BLaER1 treated with 17β-estradiol and CSF1 and Interleukin-3, amounts not matched to agents 10 nM and 100 nM (cell line): ENCODE data around the gene PTGR3.

ENCODE experiments used
- H3K27ac ChIP-seq, 11 experiments: shearing (Covaris generic); formaldehyde crosslinking; 2 replicates each; pipeline ENCODE4 v1.8.1; 2022
- H3K27me3 ChIP-seq, 11 experiments: shearing (Covaris generic); formaldehyde crosslinking; 2 replicates each; pipeline ENCODE4 v1.8.1; 2022
- H3K36me3 ChIP-seq, 11 experiments: shearing (Covaris generic); formaldehyde crosslinking; 2 replicates each; pipeline ENCODE4 v1.8.1; 2022
- H3K4me1 ChIP-seq, 10 experiments: shearing (Covaris generic); formaldehyde crosslinking; 2 replicates each; pipeline ENCODE4 v1.8.1; 2022
- H3K4me2 ChIP-seq, 11 experiments: shearing (Covaris generic); formaldehyde crosslinking; 2 replicates each; pipeline ENCODE4 v1.8.1; 2022
- H3K4me3 ChIP-seq, 10 experiments: shearing (Covaris generic); formaldehyde crosslinking; 2 replicates each; pipeline ENCODE4 v1.8.1; 2022
- H3K9ac ChIP-seq, 11 experiments: shearing (Covaris generic); formaldehyde crosslinking; 2 replicates each; pipeline ENCODE4 v1.8.1; 2022
- H3K9me3 ChIP-seq, 11 experiments: shearing (Covaris generic); formaldehyde crosslinking; replicated peaks in 1 of 11; 2 replicates each; pipeline ENCODE4 v1.8.1; 2022
- H4K20me1 ChIP-seq, 11 experiments: shearing (Covaris generic); formaldehyde crosslinking; 2 replicates each; pipeline ENCODE4 v1.8.1; 2022
- Cebpa-rat ChIP-seq, 11 experiments: shearing (Covaris generic); IDR thresholded peaks; 2 replicates each; pipeline ENCODE4 v1.8.1; 2022

The PTGR3 gene

DNA sequence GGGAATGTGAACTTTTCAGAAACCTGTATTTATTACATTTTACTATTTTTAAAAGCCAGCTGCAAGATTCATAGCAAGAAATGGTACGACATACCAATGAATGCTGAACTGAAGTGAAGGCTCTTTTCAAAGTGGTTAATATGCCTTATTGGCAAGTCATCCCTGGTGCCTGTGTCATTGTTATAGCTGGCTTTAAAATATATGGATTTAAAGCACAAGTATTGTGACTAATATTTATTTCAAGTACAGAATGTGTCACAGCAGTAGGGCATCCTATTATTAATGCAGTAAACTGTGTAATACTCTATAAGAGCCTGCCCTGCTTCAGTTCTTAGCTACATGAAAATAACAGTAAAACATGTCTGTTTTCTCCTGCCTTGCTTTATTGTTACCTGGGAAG, 12.5 kb upstream of the PTGR3 start:
- TF ChIP-seq Cebpa-rat (IDR thresholded peaks at IDR 0.05): no peak

DNA sequence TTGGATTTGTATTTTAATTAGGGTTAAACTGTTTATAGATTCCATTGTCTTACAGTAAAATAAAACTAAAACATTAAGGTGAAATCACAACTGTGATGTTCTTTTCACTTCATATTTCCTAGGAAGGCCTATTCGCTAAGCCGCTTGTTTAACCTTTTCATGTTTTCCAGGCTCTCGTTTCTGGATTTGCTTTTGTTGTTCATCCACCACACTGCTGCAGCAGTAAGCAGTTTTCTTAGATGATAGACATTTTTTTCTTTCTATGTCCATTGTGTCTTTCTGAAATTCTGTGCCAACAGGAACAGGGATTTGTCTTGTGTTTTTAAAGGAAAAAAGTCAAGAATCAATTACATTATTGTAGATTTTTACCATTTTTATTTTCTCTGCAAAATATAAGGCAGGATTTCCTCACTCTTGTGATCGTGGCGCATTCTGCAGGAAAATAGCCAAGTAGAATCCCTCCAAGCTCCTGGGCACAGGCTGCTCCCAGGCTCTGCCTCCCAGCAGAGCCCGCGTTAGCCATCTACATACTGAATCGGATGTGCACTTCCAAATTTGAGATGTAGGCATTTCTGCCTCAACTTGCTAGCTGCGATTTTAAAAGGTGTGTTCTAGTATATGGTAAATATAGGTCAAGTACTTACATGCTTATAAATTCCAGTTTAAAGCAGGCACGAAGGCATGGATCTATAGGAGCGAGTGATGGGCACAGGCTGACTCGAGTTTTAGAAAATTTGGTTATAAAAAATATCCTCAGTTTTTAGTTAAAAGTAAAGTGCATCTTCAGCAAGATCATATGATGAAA, 11.8 kb upstream of the PTGR3 start:
- Histone ChIP-seq H3K27ac (no peak overlapping the region), H3K4me3 (no peak overlapping the region), H3K4me1 (peaks cover 18 to 44% (median 33%) of the 10 kb centered on the region in 10 experiments)

More for the DNA sequence above, 12.5 kb upstream of the PTGR3 start:
- Histone ChIP-seq H3K27ac (no peak overlapping the region), H3K27me3 (no peaks in the 10 kb centered on the region), H3K36me3 (0 out of 22 replicates have a peak, but pooled peaks cover 0 to 9% (median 0%) of the 10 kb centered on the region in 11 experiments), H3K9ac (no peak overlapping the region), H3K4me3 (no peak overlapping the region), H3K4me2 (no peak overlapping the region), H3K4me1 (peaks cover 16 to 42% (median 34%) of the 10 kb centered on the region in 10 experiments), H4K20me1 (peaks cover 0 to 82% (median 45%) of the 10 kb centered on the region in 11 experiments; a peak in 13 of 22 replicates), H3K9me3 (no peaks in the 10 kb centered on the region; a peak in 1 of 22 replicates)

DNA sequence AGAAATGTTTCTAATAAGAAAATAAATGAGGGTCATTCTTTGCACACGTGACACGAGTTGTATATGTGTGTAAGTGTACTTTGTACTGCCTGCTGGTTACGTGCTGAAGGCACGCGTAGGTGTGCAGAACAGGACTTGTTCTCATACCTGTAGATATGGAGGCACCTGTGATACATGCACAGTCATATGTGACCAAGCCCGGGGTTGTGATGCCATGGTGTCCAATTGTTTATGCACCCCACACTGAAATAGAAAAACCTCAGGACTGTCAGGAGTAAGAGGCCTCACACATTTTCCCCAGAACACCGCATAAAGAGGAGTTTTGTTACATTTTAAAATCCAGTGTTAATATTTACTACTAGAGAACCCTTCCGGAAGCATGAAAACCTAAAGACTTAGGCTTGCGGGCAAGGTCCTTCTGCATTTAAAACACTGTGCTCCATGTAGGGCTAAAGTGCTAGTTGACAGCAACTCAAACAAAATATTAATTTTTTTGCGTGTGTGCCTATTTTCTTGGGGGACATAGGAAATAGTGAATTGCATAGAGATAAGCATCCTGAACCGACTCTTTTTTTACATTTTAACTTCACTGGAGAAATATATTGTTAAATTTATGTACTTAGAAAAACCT, 10.9 kb upstream of the PTGR3 start:
- no peak for TF ChIP-seq Cebpa-rat (IDR thresholded peaks at IDR 0.05)
- no peaks in the 10 kb centered on the region for H3K27me3 ChIP-seq
- H4K20me1 ChIP-seq: peaks cover 0 to 78% (median 42%) of the 10 kb centered on the region in 11 experiments; a peak in 13 of 22 replicates
- peaks cover 26 to 52% (median 35%) of the 10 kb centered on the region in 10 experiments for H3K4me1 ChIP-seq
- H3K4me3 ChIP-seq: no peak overlapping the region
- no peak overlapping the region for H3K4me2 ChIP-seq
- H3K9me3 ChIP-seq: no peaks in the 10 kb centered on the region
- H3K9ac ChIP-seq: no peak overlapping the region
- H3K36me3 ChIP-seq: peaks cover 0 to 5% (median 0%) of the 10 kb centered on the region in 11 experiments; a peak in 1 of 22 replicates
- no peak overlapping the region for H3K27ac ChIP-seq

More for the DNA sequence above, 11.8 kb upstream of the PTGR3 start:
- 0 out of 22 replicates have a peak, but pooled peaks cover 0 to 9% (median 0%) of the 10 kb centered on the region in 11 experiments for H3K36me3 ChIP-seq
- no peak overlapping the region for H3K4me2 ChIP-seq
- H4K20me1 ChIP-seq: peaks cover 0 to 82% (median 47%) of the 10 kb centered on the region in 11 experiments; a peak in 13 of 22 replicates
- H3K9ac ChIP-seq: no peak overlapping the region
- H3K27me3 ChIP-seq: no peaks in the 10 kb centered on the region
- no peaks in the 10 kb centered on the region; a peak in 1 of 22 replicates for H3K9me3 ChIP-seq
- TF ChIP-seq Cebpa-rat (IDR thresholded peaks at IDR 0.05): no peak

GRCh38 chr18:75218065-75218923, 9.4 kb upstream of the PTGR3 start:
- TF ChIP-seq Cebpa-rat (IDR thresholded peaks at IDR 0.05): no peak
- Histone ChIP-seq H3K9me3 (no peaks in the 10 kb centered on the region), H3K36me3 (peaks cover 0 to 6% (median 0%) of the 10 kb centered on the region in 11 experiments; a peak in 1 of 22 replicates), H3K4me1 (peaks cover 23 to 53% (median 35%) of the 10 kb centered on the region in 10 experiments), H3K27ac (no peak overlapping the region), H4K20me1 (peaks cover 0 to 79% (median 42%) of the 10 kb centered on the region in 11 experiments; a peak in 14 of 22 replicates), H3K27me3 (no peaks in the 10 kb centered on the region), H3K4me3 (no peak overlapping the region), H3K4me2 (no peak overlapping the region), H3K9ac (no peak overlapping the region)

- H3K4me1 ChIP-seq: peaks cover 27 to 54% (median 42%) of the 10 kb centered on the region in 10 experiments
- no peak overlapping the region for H3K9ac ChIP-seq
- H4K20me1 ChIP-seq: peaks cover 4 to 76% (median 43%) of the 10 kb centered on the region in 11 experiments; a peak in 15 of 22 replicates
- H3K36me3 ChIP-seq: peaks cover 0 to 6% (median 0%) of the 10 kb centered on the region in 11 experiments; a peak in 1 of 22 replicates
- no peaks in the 10 kb centered on the region for H3K9me3 ChIP-seq
- H3K4me2 ChIP-seq: peak overlapping the region; percentile 9 to 71 (median 51); a peak in 17 of 22 replicates
- H3K27ac ChIP-seq: peak overlapping the region in 1 of 11 experiments; percentile 20; a peak in 2 of 22 replicates
- no peak for TF ChIP-seq Cebpa-rat (IDR thresholded peaks at IDR 0.05)
- no peaks in the 10 kb centered on the region for H3K27me3 ChIP-seq
- no peak overlapping the region for H3K4me3 ChIP-seq
These were observed 8.2 kb upstream of the PTGR3 start for GRCh38 chr18:75216911-75217689.

DNA sequence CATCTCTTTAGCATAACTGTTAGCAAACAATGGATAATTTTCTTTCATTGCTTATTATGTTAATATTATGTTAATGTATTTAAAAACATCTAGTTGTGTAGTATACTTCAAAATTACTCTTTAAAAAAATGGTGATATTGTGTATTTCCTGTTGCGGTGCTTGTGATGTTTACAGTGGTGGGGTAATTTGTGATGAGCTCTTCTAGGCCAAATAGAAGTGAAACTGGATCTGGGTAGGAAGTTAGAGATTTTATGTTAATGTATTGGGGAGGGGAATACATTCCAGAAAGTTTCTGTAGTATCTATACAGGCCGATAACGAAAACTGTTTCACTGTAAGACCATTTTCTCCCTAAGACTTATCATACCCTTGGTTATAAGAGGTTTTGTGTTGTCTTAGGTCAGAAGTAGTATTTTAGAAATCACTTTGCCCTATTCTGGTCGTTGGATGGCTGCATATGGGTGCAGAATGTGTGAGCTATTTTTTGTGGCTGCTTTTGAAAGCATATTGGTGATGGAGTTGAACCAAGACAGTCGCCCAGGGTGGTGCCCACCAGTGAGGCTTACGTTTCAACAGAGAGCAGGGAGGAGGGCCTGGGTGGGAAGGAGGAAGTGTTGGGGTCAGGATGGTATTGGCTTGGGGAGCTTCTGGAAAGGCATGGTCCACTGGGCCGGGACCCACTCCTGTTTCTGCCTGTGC, 7.4 kb upstream of the PTGR3 start:
- peaks cover 0 to 6% (median 0%) of the 10 kb centered on the region in 11 experiments; a peak in 1 of 22 replicates for H3K36me3 ChIP-seq
- H3K4me2 ChIP-seq: peak overlapping the region; percentile 9 to 71 (median 51); a peak in 18 of 22 replicates
- peak overlapping the region in 1 of 11 experiments; percentile 20; a peak in 4 of 22 replicates for H3K27ac ChIP-seq
- H4K20me1 ChIP-seq: peaks cover 4 to 72% (median 41%) of the 10 kb centered on the region in 11 experiments; a peak in 15 of 22 replicates
- TF ChIP-seq Cebpa-rat (IDR thresholded peaks at IDR 0.05): no peak
- no peaks in the 10 kb centered on the region for H3K9me3 ChIP-seq
- no peak overlapping the region for H3K4me3 ChIP-seq
- peaks cover 28 to 49% (median 42%) of the 10 kb centered on the region in 10 experiments for H3K4me1 ChIP-seq
- no peaks in the 10 kb centered on the region for H3K27me3 ChIP-seq
- no peak overlapping the region for H3K9ac ChIP-seq

GRCh38 chr18:75215663-75216062, 6.7 kb upstream of the PTGR3 start:
- Histone ChIP-seq H3K36me3 (peaks cover 0 to 6% (median 0%) of the 10 kb centered on the region in 11 experiments; a peak in 1 of 22 replicates), H3K27me3 (no peaks in the 10 kb centered on the region), H3K9ac (no peak overlapping the region), H3K4me1 (peaks cover 28 to 49% (median 42%) of the 10 kb centered on the region in 10 experiments), H4K20me1 (peaks cover 1 to 66% (median 38%) of the 10 kb centered on the region in 11 experiments; a peak in 15 of 22 replicates), H3K4me2 (peak overlapping the region in 5 of 11 experiments; percentile 40 to 71 (median 66); a peak in 8 of 22 replicates), H3K9me3 (no peaks in the 10 kb centered on the region), H3K4me3 (no peak overlapping the region), H3K27ac (no peak overlapping the region)
- no peak for TF ChIP-seq Cebpa-rat (IDR thresholded peaks at IDR 0.05)
